ENCODE results near the gene UFD1.

GRCh38 chr22:19509923-19510322 lies 30.9 kb upstream of the UFD1 start:
- TF ChIP-seq CTCF (IDR thresholded peaks at IDR 0.05) (no peak), POLR2A (IDR thresholded peaks at IDR 0.05) (no peak)

Data from Peyer's patch (tissue), 4 donors.